Measurements from ENCODE around the gene BCKDHB. TPM values are rescaled to one million over a fixed set of nuclear protein-coding genes. Genes with fewer than 3 reads are reported as not detected.

BCKDHB gene
- total and polyA plus RNA-seq, 2 of the 4 experiments (the other 2 are of a cell fraction): 11.2 to 11.8 TPM

DNA sequence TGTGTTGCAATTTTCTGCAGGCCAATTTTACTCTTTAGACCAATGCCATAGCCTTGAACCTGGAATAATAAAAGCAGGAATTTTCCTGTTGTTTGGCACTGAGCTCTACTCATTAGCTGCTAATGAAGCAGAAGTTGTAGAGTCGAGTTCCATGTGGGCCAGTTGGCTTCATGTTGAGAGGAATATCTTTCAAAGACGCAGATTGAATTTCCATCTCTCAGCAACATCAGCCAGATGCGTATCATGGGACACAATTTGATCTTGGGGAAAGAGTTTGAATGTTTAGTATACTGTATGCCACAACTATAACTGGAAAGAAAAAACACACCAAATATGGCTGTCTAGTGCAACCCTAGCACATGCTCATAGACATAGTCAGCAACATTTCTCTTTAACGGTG is 259.6 kb downstream of the BCKDHB start:
- H2BK120ac ChIP-seq (ENCODE audit: low read depth, low read length): no peak overlapping the region
- no peaks in the 10 kb centered on the region for H3K79me1 ChIP-seq (ENCODE audit: low read depth in 1 of 2, low read length in 2 of 2)
- dilution Hi-C loops (cut with HindIII; ENCODE audit: low sequenced_read_pairs, unreplicated experiment) (no loop called here), intact Hi-C loops (cut with micrococcal nuclease) (no loop called here), in situ Hi-C loops (cut with MboI; ENCODE audit: low sequenced_read_pairs) (no loop called here)
- no peak overlapping the region for H2AK9ac ChIP-seq (replicated peaks; ENCODE audit: low read depth, low read length, poor library complexity)
- ChIA-PET POLR2A (ENCODE audit: unreplicated experiment) (no interaction called here), CTCF (no interaction called here)
- H3K4me3 ChIP-seq (ENCODE audit: insufficient read depth, low read depth, low read length): no peak overlapping the region
- no peaks in the 10 kb centered on the region for H3K4me1 ChIP-seq (ENCODE audit: control insufficient read depth, insufficient read depth, low read length)
- no peak overlapping the region for H4K91ac ChIP-seq (ENCODE audit: insufficient read depth, low read depth, low read length)
- H2BK15ac ChIP-seq (ENCODE audit: low read depth, low read length): no peak overlapping the region
- H2AFZ ChIP-seq (replicated peaks; ENCODE audit: low read length, poor library complexity): no peak overlapping the region
- H4K5ac ChIP-seq (ENCODE audit: low read depth, low read length): no peak overlapping the region
- no peak overlapping the region for H3K9ac ChIP-seq (ENCODE audit: low read depth, low read length)
- no peak overlapping the region for H3K27ac ChIP-seq (ENCODE audit: insufficient read depth, low read length)
- WGBS, 2 experiments (ENCODE audit: extremely low coverage in 2 of 2, insufficient read length in 1 of 2): no CpG with 5 or more reads among the region's 4 CpGs
- H2BK5ac ChIP-seq (ENCODE audit: low read depth, low read length, poor library complexity, severe bottlenecking): no peak overlapping the region
- ATAC-seq (ENCODE audit: low read depth): no peak
- H3K27me3 ChIP-seq (ENCODE audit: control insufficient read depth, insufficient read depth, low read length): no peaks in the 10 kb centered on the region
- DNase-seq: no peak
- H3K9me1 ChIP-seq (ENCODE audit: insufficient read depth, low read length): no peaks in the 10 kb centered on the region
- no peaks in the 10 kb centered on the region for H3K9me3 ChIP-seq (ENCODE audit: control insufficient read depth, insufficient read depth, low read length)
- no peak overlapping the region for H3K23ac ChIP-seq (ENCODE audit: low read depth, low read length)
- H3K56ac ChIP-seq (ENCODE audit: extremely low read depth, insufficient read depth, low read length): no peak overlapping the region
- H3K36me3 ChIP-seq (ENCODE audit: control insufficient read depth, insufficient read depth, low read length): no peaks in the 10 kb centered on the region
- no peak overlapping the region for H4K8ac ChIP-seq (ENCODE audit: low read depth in 2 of 2, low read length in 2 of 2)
- H4K20me1 ChIP-seq (ENCODE audit: insufficient read depth, low read length): no peaks in the 10 kb centered on the region
- no peak overlapping the region for H3K4ac ChIP-seq (ENCODE audit: low read depth, low read length)
- no peak for TF ChIP-seq FOS (IDR thresholded peaks at IDR 0.05; ENCODE audit: low read depth, low read length)
- no peak for TF ChIP-seq RCOR1 (IDR thresholded peaks at IDR 0.05; ENCODE audit: insufficient replicate concordance, low read length)
- TF ChIP-seq MXI1 (IDR thresholded peaks at IDR 0.05; ENCODE audit: borderline replicate concordance, low read depth, low read length): no peak
- TF ChIP-seq, protein P1, sequence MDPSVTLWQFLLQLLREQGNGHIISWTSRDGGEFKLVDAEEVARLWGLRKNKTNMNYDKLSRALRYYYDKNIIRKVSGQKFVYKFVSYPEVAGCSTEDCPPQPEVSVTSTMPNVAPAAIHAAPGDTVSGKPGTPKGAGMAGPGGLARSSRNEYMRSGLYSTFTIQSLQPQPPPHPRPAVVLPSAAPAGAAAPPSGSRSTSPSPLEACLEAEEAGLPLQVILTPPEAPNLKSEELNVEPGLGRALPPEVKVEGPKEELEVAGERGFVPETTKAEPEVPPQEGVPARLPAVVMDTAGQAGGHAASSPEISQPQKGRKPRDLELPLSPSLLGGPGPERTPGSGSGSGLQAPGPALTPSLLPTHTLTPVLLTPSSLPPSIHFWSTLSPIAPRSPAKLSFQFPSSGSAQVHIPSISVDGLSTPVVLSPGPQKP (IDR thresholded peaks at IDR 0.05; ENCODE audit: borderline replicate concordance, low read depth, low read length): no peak
- no peak for TF ChIP-seq SMC3 (IDR thresholded peaks at IDR 0.05; ENCODE audit: low read depth, low read length)
- TF ChIP-seq CTCF (conservative IDR thresholded peaks at IDR 0.05; ENCODE audit: low read depth, low read length): no peak
- TF ChIP-seq MAFK (IDR thresholded peaks at IDR 0.05; ENCODE audit: low read depth, low read length): no peak
- no peak for TF ChIP-seq CEBPB (IDR thresholded peaks at IDR 0.05; ENCODE audit: low read depth, low read length)
- no peak for TF ChIP-seq RAD21 (IDR thresholded peaks at IDR 0.05; ENCODE audit: low read length)
- TF ChIP-seq USF2 (IDR thresholded peaks at IDR 0.05; ENCODE audit: low read depth, low read length): no peak
- no peak for TF ChIP-seq CHD1 (IDR thresholded peaks at IDR 0.05; ENCODE audit: low read depth, low read length)
- no peak for TF ChIP-seq NFE2L2 (IDR thresholded peaks at IDR 0.05; ENCODE audit: low read depth, low read length)
- TF ChIP-seq POLR2A (IDR thresholded peaks at IDR 0.05; ENCODE audit: low read depth, low read length): no peak
- no peak for TF ChIP-seq BHLHE40 (IDR thresholded peaks at IDR 0.05; ENCODE audit: low read depth, low read length)
- H3K4me2 ChIP-seq (ENCODE audit: low read depth, low read length): no peak overlapping the region
- no peak overlapping the region for H3K14ac ChIP-seq (replicated peaks; ENCODE audit: low read depth, low read length)
- H2BK20ac ChIP-seq (ENCODE audit: low read depth, low read length): no peak overlapping the region
- H2AK5ac ChIP-seq (ENCODE audit: low read depth, low read length): no peak overlapping the region
- no TSS peak for BruUV-seq (replicated peaks)
- H3K18ac ChIP-seq (ENCODE audit: low read depth, low read length): no peak overlapping the region

Data from IMR-90 (cell line).